ENCODE data around the gene RSPO1. TPM values are rescaled to one million over a fixed set of nuclear protein-coding genes. Genes with fewer than 3 reads are reported as not detected.

Gene RSPO1
- total and polyA plus RNA-seq, 12 donors = 0.03 to 0.35 (median 0.10) TPM; not detected in 9

DNA sequence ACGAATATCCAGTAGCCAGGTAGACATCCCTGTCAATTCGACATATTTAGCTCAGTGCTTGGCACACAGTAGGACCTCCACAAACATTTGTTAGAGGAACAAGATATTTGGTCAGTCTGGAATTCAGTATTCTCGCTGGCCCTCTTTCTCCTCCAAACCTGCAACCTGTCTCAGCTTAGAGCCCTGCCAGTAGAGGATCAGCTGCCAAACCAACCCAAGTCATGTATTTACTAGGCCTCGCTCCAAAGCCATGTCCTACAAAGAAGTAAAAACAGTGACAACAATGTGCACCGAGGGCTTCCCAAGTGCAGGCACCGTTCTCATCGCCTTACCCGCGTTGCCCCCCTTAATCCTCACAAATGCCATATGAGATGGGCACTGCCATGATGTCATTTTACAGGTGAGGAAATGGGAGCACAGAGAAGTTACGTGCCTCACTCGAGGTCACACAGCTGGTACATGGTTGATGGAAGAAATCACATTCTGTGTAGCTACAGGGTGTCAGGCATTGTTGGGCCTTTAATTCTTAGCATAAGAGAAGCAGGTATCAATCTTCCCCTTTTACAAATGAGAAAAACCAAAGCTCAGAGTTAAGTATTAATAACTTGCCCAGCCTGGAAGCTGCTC is 31.7 kb upstream of the RSPO1 start:
- TF ChIP-seq, protein P1, sequence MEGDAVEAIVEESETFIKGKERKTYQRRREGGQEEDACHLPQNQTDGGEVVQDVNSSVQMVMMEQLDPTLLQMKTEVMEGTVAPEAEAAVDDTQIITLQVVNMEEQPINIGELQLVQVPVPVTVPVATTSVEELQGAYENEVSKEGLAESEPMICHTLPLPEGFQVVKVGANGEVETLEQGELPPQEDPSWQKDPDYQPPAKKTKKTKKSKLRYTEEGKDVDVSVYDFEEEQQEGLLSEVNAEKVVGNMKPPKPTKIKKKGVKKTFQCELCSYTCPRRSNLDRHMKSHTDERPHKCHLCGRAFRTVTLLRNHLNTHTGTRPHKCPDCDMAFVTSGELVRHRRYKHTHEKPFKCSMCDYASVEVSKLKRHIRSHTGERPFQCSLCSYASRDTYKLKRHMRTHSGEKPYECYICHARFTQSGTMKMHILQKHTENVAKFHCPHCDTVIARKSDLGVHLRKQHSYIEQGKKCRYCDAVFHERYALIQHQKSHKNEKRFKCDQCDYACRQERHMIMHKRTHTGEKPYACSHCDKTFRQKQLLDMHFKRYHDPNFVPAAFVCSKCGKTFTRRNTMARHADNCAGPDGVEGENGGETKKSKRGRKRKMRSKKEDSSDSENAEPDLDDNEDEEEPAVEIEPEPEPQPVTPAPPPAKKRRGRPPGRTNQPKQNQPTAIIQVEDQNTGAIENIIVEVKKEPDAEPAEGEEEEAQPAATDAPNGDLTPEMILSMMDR (IDR thresholded peaks at IDR 0.05) = no peak
- ATAC-seq (no peak), DNase-seq (no peak)
- Histone ChIP-seq H3K27me3 (peaks cover 0 to 72% (median 48%) of the 10 kb centered on the region in 7 donors), H3K4me1 (no peaks in the 10 kb centered on the region), H3K36me3 (no peaks in the 10 kb centered on the region), H3K27ac (no peak overlapping the region), H3K9me3 (no peaks in the 10 kb centered on the region), H3K4me3 (no peak overlapping the region)
- WGBS, 2 donors = 82 to 84% methylated on average over 11 of the region's 11 CpGs
- intact Hi-C loops (cut with DNase I) = no loop called here

DNA sequence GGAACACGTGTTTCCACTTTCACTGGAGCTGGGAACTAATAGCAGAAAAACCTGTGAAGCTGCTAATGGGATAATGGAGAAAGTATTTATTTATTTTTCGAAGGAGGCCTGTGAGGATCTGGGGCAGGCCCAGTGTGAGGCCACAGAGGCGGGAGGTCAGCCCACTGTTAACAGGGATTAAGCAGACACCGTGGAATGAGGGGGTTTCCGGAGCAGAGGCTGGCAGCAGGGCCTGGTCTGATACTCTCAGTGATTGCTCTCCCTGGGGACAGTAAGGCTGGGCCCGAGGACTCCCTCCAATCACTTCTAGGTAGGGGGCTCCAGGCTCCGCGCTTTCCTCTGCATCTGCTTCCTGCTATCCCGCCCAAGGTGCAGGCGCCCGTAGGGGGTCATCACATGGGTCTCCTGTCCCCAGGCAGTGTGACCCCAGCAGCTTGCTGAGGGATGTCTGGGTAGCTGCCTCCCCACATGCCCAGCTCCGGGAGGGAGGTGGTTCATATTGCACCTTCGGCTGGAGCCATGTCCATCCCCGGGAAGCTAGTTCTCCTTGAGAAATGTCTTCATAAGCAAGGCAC is 28.8 kb upstream of the RSPO1 start:
- intact Hi-C loops (cut with DNase I) = no loop called here
- DNase-seq (no peak), ATAC-seq (no peak)
- Histone ChIP-seq H3K9me3 (no peaks in the 10 kb centered on the region), H3K27ac (no peak overlapping the region), H3K27me3 (peaks cover 0 to 71% (median 52%) of the 10 kb centered on the region in 7 donors), H3K4me1 (no peaks in the 10 kb centered on the region), H3K36me3 (no peaks in the 10 kb centered on the region), H3K4me3 (no peak overlapping the region)
- WGBS, 2 donors = 29% methylated on average over 14 of the region's 14 CpGs
- TF ChIP-seq, protein P1 (IDR thresholded peaks at IDR 0.05) = no peak

DNA sequence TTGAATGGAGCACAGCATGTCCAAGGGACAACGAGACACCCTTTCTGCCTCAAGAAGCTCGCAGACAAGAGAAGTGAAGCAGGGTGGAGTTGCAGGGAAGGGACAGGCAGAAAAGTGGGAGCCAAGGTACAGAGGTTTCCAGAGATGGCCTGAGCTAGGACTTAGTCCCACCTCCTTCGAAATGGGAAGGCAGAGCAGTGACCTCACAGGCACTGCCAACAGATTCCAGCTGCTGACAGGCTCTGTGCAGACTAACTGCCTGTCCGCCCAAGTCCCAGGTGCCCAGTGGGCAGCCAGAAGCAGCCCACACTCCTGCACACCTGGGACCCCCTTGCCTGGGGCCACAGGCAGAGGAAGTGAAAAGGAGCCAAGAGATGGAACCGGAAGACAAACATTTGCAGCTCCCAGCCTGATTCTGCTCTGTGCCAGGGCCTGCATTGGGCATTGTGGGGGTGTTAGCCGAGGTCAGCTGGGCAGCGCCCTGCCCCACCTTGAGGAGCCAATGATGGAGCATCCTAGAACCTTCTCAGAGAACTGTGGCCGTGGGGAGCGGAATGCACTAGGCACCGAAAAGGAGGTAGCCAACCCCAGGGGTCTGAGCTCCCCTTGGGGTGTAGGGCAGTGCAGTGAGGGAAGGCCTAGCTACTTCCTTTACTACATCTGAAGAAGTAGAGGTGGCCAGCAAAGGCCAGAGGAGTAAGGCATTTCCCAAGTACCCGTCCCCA is 27.5 kb upstream of the RSPO1 start:
- TF ChIP-seq, protein P1 (IDR thresholded peaks at IDR 0.05) = no peak
- WGBS, 2 donors = 73 to 78% methylated on average over 11 of the region's 11 CpGs
- ATAC-seq (no peak), DNase-seq (no peak)
- Histone ChIP-seq H3K4me3 (no peak overlapping the region), H3K36me3 (no peaks in the 10 kb centered on the region), H3K4me1 (no peaks in the 10 kb centered on the region), H3K27ac (no peak overlapping the region), H3K27me3 (peaks cover 0 to 75% (median 55%) of the 10 kb centered on the region in 7 donors), H3K9me3 (no peaks in the 10 kb centered on the region)
- intact Hi-C loops (cut with DNase I) = no loop called here

DNA sequence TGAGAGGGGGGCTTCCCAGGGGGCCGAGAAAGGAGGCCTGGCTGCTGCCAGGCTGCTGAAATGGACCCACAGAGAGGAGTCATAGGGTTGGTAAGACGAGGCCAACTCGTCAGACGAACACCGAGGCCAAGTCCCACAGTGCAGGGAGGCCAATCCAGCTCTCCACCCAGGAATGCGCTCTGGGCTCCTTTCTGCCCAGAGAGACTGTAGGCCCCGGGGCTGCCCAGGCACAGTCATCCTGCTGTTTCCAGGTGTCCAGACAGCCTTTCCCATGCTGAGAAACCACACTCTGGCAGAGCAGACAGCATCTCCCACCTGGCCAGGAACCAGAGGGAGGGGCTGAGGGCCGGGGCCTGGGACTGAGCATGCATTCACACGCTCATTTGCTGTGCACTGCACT is 26.7 kb upstream of the RSPO1 start:
- DNase-seq = no peak
- Histone ChIP-seq H3K36me3 (no peaks in the 10 kb centered on the region), H3K27me3 (peaks cover 0 to 82% (median 59%) of the 10 kb centered on the region in 7 donors), H3K27ac (no peak overlapping the region), H3K4me3 (no peak overlapping the region), H3K4me1 (no peaks in the 10 kb centered on the region), H3K9me3 (no peaks in the 10 kb centered on the region)
- ATAC-seq = no peak
- TF ChIP-seq, protein P1 (IDR thresholded peaks at IDR 0.05) = no peak
- intact Hi-C loops (cut with DNase I) = no loop called here
- WGBS, 2 donors = 42 to 54% methylated on average over 9 of the region's 9 CpGs

Data from heart right ventricle (tissue), 16 donors.